GM19043 (cell line): Measurements from ENCODE around the gene PTPN3.

Source experiments
- ATAC-seq: cut with Tn5 transposase; IDR thresholded peaks from one replicate; pipeline ENCODE4 v1.9.1; 2021; ENCODE audit warnings: low read depth; ENCODE audit not compliant: unreplicated experiment

Gene PTPN3

DNA sequence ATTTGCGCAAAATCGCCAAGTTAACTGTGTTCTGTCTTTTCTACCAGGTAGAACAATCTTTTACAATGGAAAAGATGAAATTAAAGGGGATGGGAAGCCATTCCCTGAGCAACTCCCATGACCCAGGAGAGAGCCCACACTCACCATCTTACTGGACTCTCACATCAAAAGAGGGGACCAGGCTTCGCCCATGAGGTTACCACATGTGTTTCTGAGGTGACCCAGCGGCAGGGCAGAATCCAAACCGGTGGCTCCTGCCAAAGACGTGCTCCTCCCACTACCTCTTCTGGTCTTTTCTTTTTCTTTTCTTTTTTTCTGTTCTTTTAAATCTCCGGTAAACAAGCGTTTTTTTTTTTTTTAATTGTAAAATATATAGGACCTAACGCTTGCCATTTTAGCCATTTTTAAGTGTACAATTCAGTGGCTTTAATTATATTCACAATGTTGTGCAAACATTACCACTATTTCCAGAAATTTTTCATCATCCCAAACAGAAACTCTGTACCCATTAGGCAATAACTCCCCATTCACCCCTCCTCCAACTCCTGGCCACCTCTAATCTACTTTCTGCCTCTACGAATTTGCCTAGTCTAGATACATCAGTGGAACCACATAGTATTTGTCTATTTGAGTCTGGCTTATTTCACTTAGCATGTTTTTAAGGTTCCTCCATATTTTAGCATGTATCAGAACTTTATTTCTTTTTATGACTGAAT lies 19.3 kb downstream of the PTPN3 start:
- ATAC-seq: no peak

DNA sequence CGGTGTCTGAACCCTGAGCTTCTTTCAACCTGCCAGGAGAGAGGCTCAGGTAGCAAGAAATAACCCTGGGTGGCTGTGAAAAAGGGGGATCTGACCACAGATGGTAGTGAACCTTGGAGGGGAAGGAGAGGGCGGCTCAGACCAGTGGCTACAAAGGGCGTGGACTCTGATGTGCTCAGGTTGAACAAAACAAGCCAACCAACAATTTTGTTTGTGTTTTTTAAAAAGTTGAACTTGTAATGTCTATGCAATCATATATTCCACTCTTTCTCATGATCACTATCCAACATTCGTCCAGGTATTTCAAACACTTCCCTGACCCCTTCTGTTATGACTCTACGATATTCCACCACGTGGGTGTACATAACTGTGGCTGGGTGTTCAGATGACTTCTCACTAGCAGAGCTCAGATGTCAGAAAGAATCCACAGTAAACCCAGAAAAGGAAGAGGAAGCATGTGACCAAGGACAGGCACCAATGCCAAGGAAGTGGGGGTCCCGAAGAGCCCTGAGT lies 20.0 kb downstream of the PTPN3 start:
- no peak for ATAC-seq

DNA sequence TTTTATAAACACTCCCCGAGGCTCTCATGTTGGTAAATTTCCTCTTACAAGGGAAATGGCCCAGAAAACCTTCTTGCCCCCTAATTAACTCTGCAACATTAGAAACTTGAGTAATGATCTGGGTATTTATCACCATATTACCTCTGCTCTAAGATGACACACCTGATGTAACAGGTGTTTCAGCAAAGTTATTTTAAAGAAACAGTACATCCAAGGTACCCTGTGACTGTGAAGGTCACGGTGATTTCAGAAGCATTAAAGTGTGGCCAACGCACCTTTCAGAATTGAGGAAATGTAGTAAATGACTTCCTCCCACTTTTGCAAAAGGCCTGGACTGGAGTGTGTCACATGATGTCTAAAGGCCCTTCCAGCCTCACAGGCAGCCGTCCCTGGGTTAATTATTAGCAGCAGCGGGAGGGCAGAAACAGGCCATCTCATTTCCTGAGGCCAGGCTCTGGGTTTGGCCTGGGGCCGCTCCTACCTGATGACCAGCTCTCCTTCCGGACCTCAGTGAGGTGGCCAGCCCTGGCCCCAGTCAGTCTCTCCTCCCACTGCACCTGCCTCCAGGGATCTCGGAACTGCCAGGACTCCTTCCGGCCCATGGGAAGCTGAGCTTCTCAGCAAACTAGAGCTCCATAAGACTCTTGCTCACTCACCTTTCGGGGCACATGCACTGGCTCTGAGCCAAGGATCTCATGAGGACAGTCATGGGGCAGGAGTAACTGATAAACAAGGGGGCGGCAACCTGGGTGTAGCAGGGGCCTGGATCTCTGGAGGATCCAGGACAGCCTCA lies 20.7 kb downstream of the PTPN3 start:
- ATAC-seq: peak; percentile 96

DNA sequence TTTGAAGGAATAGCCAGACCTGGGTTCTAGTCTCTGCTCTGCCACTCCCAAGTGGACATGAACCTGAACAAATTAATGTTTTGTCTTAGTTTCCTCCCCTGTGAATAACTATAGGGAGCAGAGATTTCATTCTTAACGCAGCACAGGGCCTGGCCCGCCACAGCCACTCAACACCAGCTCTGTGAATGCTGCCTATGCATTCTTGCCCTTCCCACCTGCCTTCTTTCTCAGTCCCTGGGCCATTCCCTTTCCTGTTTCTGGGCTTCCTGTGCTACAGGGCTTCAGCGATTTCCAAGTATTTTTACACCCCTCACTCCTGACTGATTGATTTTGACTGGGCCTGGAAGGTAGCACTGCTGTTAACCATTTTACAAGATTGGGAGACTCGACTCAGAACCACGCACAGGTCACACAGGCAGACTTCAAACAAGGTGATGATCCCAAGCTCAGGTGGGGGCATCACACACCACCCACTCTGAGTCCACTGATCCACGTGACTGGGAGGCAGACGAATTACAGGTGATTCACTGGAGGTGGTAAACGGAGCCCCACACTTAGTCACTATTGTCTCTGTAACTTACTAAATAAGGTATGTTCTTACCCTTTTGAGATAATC lies 21.4 kb downstream of the PTPN3 start:
- no peak for ATAC-seq

DNA sequence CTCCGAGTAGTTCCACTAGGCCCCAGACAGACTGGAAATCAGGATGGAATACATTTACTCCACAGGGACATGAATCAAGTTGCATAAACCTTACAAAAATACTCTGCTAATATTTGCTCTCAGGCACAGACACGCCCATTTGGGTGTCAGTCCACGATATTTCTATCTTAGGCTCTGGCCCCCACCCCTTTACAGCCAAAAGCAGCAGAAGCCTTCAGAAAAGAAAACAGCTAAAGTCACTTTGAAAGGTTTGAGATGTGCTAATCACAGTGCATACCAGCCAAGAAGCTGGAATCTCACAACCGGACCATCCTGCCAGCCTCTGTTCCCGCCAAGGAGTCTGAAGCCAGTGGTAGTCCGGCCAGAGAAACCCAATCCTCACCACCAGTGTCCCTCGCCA lies 22.6 kb downstream of the PTPN3 start:
- ATAC-seq: no peak

DNA sequence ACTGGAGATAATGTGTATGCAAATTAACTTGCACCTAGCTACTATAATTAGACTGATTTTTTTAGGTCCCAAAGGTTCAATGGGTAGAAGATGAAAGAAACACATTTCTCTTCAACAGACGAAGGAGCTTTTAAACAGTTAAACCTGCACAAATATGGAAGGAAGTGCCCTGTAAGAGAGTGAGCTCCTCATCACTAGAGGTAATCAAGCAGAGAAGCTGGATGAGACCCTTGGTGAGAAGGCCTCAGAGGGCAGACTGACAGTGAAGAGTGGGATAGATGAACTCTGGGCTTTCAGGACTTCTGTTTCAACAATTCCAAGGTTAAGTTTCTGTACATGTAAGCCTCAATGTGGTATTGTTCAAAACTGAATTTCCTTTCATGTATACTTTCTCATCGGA lies 23.2 kb downstream of the PTPN3 start:
- no peak for ATAC-seq

DNA sequence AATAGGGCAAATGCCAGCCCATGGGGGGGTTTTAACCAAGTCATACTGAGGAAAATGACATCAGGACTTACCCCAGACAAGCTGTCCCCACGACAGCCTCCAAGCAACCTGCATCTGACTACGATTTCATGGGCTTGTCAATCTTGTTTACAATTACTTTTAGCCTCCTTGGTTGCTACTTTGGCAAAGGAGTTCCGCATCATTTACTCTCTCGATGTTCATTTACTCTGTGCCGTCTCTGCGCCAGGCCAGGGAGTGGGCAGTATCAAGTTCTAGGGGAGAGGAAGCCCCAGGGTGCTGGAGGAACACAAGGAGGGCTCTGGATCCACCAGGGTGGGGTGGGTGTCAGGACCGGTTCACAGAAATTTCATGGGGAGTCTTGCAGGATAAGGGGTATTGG lies 23.9 kb downstream of the PTPN3 start:
- ATAC-seq: no peak

DNA sequence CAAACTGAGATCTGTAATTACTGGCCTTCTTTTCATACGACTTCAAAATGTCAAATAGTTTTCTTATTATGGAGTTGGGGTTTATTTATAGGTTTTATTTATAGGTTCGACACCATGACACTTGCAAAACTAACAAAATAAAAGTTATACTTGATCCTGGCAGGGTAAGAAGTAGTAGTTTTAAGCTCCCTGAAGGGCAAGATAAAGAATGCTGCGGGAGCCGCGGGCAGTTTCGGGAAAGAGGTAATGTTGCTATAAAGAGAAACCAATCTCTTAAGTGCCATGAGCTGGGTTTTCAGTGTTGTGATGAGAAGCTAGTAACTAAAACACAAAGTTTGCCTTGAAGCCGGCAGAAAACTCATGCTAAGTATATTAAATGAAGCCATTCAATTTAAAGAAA lies 24.8 kb downstream of the PTPN3 start:
- no peak for ATAC-seq

DNA sequence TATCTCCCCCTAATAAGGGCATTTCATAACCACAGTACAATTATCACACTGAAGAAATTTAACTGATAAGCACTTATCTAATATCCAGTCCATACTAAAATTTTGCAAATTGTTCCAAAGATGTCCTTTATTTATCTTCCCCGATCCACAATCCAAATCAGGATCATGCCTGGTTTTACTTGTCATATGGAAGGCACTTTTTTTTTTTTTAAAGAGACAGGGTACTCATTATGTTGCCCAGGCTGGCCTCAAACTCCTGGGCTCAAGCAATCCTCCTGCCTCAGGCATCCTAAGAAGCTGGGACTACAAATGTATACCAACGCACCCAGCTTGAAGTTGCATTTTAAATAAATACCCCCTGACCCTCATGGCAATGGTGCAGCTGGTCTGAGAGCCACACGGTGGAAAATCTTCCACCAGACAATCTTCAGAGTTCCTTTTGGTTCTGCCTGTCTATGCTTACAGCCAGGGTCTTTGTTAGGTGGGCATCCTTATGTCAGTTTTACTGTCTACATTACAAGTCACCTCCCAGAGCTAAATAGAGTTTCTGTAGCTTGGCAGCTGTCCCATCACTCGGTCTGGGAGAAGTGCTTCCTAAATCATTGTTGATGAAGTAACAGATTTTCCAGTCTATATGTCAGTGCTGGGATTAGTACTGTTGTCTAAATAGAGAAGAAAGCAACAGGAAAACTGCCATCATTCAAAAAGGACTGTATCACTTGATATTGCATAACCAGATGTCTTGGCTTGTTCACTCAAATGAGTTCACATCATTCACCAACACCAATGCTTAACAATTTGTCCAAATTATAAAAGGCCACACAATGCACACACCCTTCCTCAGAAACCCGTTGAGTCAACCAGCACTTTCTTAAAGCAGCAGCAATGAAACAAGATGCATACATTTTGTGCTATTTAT lies 26.4 kb downstream of the PTPN3 start:
- no peak for ATAC-seq

DNA sequence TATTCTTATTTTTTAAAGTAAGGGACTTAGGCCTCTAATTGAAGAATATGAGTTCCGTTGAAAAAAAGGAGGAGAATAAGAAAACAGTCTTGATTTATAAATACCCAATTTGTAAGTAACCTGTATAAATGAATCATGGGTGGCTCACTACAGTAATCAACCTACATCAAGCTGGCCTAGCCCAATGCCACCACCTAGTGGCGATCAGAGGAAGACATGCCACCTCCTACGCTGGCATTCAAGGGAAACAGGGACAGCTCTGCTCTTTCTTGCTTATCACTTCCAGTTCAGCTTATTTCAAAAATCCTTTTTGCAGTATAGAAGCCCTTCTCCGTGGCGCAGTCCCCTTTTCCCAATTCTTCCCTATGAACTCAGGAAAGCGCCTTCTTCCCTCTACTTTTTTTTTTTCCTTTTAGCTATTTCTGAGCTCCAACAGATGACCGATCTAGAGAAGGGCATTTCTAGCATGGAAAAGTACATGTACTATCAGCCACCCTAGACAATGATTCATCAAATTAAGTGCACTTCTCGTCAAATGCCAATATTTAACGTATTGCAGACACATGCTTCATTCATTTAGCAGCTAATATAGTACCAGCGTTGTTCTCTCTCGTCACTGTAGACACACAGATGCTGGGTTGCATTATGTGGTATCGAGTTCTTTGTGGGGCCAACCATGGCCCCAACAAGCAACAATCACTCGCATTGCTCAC lies 28.3 kb downstream of the PTPN3 start:
- ATAC-seq: peak; percentile 90

DNA sequence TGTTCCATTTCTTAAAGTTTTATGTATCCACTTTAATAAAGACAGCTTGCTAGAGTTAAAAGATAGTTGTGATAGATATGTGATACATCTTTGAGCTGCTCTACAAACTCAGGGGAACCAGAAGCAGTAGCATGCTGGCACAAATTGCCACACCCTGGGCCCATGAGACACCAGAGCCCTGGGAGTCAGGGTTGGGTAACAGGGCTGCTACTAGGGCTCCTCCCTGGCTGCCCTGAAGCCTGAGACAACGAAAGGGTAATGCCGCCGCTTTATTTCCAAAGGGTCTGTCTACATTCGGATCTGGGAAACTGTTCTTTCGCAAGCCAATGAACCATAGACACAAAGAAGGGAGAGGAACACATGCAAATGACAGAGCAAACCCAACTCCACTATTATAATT lies 29.2 kb downstream of the PTPN3 start:
- ATAC-seq: no peak

DNA sequence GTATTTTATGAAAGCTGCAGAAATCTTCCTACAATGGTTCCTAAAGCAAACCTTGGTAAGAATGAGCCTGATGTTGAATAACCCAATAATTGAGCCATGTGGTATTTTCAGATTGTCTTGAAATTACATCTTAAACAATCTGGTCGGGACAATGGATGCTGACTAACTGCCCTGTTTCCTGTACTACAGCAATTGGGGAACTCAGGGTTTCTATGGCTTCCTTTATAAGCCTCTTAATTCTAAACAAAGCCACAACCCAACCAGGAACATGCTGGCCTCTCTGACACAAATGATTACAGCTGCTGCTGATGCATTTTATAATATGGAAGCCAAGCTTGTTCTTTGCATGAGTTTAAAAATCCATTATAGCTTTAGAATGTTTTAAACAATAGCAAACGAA lies 30.2 kb downstream of the PTPN3 start:
- no peak for ATAC-seq

DNA sequence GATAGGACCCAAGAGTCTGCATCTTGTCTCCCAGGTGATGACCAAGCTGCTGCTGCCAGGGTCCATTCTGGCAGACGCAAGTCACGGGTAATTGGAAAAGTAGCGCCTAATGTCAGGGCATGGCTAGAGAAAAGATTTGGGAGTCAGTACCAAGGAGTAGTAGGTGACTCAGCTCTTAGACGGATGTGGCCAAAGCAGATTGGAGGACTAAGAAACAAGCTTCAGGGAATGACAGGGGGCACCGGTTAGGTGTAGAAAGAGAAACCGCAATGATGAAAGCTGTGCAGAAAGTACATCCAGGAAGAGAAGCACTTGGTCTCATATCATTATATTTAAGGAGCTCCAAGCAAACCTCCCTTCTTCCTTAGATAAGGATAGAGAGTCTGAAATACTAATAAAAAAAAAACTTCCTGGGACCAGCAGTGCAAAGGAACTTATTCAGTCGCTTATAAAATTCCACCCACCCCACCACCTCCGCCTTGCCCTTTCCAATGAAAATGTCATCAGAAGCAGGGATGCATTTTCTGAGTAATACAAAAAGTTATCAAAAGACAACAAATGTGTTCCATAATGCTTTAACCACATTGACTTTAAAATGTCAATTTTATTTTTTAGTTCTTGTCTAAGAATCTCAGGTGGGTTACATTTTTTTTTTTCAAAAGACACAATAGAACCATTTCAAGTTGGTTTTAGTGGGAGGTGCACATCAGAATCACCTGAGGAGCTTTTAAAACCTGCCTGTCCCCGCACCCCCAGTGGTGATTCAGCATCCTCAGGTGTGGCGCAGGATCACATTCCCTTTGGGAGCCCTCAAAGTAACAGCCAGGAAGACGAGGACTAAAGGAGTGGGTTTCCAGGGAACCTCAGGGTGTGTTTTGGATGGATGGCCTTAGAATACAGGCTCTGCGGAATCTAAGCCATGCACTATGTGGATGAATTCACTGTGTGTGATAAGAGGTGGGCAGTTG lies 31.2 kb downstream of the PTPN3 start:
- ATAC-seq: no peak

DNA sequence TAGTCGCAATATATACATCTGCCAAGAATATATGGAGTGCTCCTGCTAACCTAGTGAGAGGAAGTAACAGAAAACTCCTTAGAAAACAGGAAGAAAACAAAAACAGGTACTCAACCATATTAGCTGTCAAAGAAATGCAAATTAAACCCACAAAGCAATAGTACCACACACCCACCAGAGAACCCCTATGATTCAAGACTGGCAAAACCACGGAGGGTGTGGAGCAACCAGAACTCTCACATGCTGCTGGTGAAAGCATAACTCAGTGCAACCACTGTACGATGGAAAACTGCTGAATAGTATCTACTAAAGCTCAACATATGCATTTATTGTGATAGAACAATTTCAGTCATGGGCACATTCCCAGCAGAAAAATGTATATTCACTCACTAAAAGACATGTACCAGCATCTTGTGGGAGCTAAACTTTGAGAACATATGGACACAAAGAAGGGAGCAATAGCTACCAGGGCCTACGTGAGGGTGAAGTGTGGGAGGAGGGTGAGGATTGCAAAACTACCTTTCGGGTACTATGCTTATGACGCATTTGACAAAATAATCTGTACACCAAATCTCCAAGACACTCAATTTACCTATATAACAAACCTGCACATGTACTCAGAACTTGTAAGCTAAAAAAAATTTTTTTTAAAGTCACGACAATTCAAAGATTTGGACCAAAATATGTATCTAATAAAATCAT lies 34.0 kb downstream of the PTPN3 start:
- ATAC-seq: no peak

DNA sequence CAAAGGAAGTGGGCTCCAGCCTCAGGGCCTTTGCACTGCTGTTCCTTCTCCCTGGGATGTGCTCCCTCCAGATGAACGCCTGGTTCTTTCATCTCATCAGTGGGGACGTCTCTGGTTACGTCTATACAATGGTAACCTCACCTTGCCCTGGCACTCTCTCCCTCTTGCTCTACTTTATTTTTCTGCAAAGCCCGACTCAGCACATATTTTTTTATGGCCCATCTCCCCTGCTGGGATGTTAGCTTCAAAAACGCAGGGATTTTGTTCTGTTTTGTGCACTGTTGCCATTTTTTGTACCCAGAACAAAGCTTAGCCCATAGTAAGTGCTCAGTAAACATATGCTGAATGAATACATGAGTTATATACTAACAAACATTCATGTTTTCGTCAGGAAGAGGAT lies 37.5 kb downstream of the PTPN3 start:
- ATAC-seq: no peak

DNA sequence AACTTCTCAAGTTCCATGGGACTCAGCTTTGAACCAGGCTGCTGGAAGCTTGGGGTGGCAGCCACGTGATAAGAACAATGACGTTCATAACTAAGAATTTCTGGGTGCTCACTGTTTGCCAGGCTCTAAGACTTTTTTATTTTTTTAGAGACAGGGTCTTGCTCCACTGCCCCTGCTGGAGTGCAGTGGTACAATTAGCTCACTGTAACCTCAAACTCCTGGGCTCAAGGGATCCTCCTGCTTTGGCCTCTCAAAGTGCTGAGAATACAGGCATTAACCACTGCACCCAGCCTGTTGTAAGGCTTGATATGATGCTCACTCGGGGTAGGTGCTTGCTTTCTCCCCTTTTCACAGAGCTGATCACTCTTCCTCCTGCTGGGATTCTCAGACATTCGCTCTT lies 38.7 kb downstream of the PTPN3 start:
- ATAC-seq: no peak

DNA sequence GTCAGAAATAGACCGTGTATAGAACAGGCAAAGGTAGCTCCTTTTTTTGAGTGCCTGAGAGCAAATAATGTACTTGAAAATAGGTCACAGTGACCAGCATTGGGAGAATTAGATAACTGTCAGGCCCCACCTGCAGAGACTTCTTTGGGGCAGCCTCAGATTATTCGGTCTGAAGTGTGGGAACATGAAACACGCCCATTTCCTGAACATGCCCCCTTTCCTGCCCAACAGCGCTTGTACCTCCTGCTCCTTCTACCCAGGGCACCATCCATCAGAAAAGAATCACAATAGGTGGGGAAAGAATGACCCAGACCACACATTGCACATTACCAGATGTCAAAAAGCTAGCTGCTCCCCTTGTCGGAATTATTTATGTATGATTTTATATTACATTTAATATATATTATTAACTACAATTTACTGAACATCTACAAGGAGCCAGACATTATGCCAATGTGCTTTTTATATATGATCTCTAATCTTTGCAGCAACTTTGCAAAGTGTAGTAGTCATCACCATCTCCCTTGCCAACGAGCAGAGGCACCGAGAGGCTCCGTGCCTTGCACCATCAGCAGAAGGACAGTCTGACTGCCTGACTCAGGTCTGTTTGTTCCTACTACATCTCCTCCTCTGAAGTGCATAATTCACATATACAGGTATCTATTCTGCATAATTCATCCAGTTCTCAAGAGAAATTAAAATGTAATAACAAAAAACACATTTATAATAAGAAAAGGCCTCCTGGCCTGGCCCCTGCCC lies 39.5 kb downstream of the PTPN3 start:
- no peak for ATAC-seq
